Lung (tissue), 12 donors: ENCODE measurements around the gene ZNF518A. TPM values are rescaled to one million over a fixed set of nuclear protein-coding genes. Genes with fewer than 3 reads are reported as not detected.

Experiments
- ATAC-seq: fragments of 200-7000 bp; cut with Tn5 transposase; one replicate; pipeline ENCODE4 v1.9.1; 2020; ENCODE audit warnings: moderate number of reproducible peaks; ENCODE audit not compliant: insufficient read depth, low FRiP score
- DNase-seq, 3 donors: peaks; one replicate each; pipeline ENCODE4 v3.0.0-alpha.2; 2013 to 2017
- H3K27ac ChIP-seq, 2 donors: one replicate each; pipeline ENCODE4 v1.5.1; 2013; ENCODE audit warnings: mild to moderate bottlenecking in 2 of 2, moderate library complexity in 2 of 2, control low read depth in 1 of 2, inconsistent platforms in 1 of 2, low read depth in 1 of 2, low read length in 1 of 2
- H3K27me3 ChIP-seq, 3 donors: one replicate each; pipeline ENCODE4 v1.5.1; 2013; ENCODE audit warnings: low read length in 2 of 3; ENCODE audit not compliant: control insufficient read depth in 3 of 3, insufficient read depth in 3 of 3
- H3K36me3 ChIP-seq, 4 donors: one replicate each; pipeline ENCODE4 v1.5.1; 2013; ENCODE audit warnings: low read length in 4 of 4, mild to moderate bottlenecking in 1 of 4, moderate library complexity in 1 of 4; ENCODE audit not compliant: control insufficient read depth in 4 of 4, insufficient read depth in 4 of 4
- H3K4me1 ChIP-seq, 5 donors: one replicate each; pipeline ENCODE4 v1.5.1; 2013; ENCODE audit warnings: low read length in 5 of 5, mild to moderate bottlenecking in 2 of 5, moderate library complexity in 1 of 5; ENCODE audit not compliant: control insufficient read depth in 5 of 5, insufficient read depth in 5 of 5
- H3K4me3 ChIP-seq: one replicate; pipeline ENCODE4 v1.5.1; 2013; ENCODE audit warnings: mild to moderate bottlenecking, control low read depth, moderate library complexity
- H3K9ac ChIP-seq, 2 donors: one replicate each; pipeline ENCODE4 v1.5.1; 2013; ENCODE audit warnings: low read length in 2 of 2, control low read depth in 1 of 2; ENCODE audit not compliant: insufficient read depth in 1 of 2
- H3K9me3 ChIP-seq, 4 donors: one replicate each; pipeline ENCODE4 v1.5.1; 2013; ENCODE audit warnings: low read length in 3 of 4, mild to moderate bottlenecking in 1 of 4, moderate library complexity in 1 of 4; ENCODE audit not compliant: control insufficient read depth in 4 of 4, insufficient read depth in 3 of 4
- CTCF ChIP-seq: IDR thresholded peaks from 2 replicates; pipeline ENCODE4 v1.5.1; 2012; ENCODE audit warnings: mild to moderate bottlenecking; ENCODE audit errors: control extremely low read depth, extremely low read depth
- whole genome bisulfite sequencing, 2 donors: extraction: QIAGEN DNeasy Blood & Tissue Kit; methylation state at CpG; one replicate each; pipeline ENCODE4 v1.1.7; 2013; 5-methylcytosine and 5-hydroxymethylcytosine counted together
- polyA plus RNA-seq, 2 donors: library from polyadenylated mRNA; stranded (reverse); fragments of 200-250 nt; gene quantifications; one replicate each; pipeline ENCODE4 v1.2.1, GENCODE V29; 2013
- total RNA-seq, 2 donors: library from RNA; depleted of rRNA in 1 of 2; stranded (reverse); fragments of >200 nt in 1 of 2; gene quantifications; one replicate each; pipeline ENCODE4 v1.2.1, GENCODE V29; 2014 to 2021
- donor health status: control.
- donor health status: control.
- donor health status: Bipolar disorder and iron deficiency.
- donor health status: healthy.
- donor health status: DM: yes; HTN: yes; CAD: no.

ZNF518A gene
- total and polyA plus RNA-seq, 4 donors: 4.4 to 68.2 (median 13.4) TPM

DNA sequence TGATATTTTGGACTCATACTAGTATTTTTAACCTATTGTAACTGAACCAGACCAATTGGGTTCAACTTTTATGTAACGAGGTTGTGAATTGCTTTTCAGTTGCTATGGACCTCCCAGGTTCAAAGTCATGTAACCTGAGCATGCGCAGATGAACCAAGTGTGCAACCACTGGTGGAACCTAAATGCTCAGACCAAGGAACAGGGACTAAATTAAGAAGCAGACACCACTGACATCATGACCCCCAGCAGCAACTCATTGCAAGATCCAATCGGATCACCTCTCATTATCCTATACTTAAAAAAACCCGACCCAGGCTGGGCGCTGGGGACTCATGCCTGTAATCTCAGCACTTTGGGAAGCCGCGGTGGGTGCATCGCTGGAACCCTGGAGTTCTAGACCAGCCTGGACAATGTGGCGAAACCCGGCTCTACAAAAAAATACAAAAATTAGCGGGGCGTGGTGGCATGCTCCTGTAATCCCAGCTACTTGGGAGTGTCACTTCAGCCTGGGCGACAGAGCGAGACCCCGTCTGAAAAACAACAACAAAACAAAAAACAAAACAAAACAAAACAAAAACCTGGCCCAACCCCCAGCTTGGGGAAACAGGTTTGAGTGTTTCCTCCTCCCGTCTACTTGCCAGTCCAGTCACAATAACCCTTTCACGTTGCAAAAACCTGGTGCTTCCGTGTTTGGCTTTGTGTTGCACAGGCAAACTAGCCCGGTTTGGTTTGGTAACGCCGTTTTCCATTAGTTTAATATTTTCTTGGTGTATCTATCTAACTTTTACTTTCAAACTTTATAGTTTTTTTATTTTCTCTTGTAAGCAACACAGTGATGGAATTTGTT lies 11.3 kb upstream of the ZNF518A start:
- 87 to 90% methylated on average over 21 of the region's 21 CpGs for WGBS, 2 donors

DNA sequence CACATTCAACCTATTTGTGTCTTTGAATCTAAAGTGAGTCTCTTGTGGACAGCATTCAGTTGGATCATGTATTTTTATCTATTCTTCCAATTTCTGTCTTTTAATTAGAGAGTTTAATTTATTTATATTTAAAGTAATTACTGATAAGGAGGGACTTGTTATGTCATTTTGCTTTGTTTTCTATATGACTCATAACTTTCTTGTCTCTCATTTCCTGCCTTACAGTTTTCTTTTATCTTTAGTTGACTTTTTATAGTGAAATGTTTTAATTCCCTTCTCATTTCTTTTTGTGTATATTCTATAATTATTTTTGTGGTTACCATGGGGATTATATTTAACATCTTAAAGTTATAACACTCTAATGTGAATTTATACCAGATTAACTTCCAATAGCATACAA lies 7.3 kb upstream of the ZNF518A start:
- DNase-seq: no peak
- no peak for TF ChIP-seq CTCF
- H3K36me3 ChIP-seq: no peaks in the 10 kb centered on the region
- H3K9ac ChIP-seq: no peak overlapping the region
- H3K27ac ChIP-seq: no peak overlapping the region
- H3K4me1 ChIP-seq: peaks cover 0 to 6% (median 0%) of the 10 kb centered on the region in 5 donors
- no peak overlapping the region for H3K4me3 ChIP-seq
- peaks cover 0 to 34% (median 25%) of the 10 kb centered on the region in 3 donors for H3K27me3 ChIP-seq
- no peak for ATAC-seq
- H3K9me3 ChIP-seq: peaks cover 0 to 2% (median 0%) of the 10 kb centered on the region in 4 donors

More for the DNA sequence above, 11.3 kb upstream of the ZNF518A start:
- no peak for TF ChIP-seq CTCF
- no peaks in the 10 kb centered on the region for H3K4me1 ChIP-seq
- DNase-seq (no peak), ATAC-seq (no peak)
- H3K27me3 ChIP-seq: peaks cover 0 to 31% (median 24%) of the 10 kb centered on the region in 3 donors
- H3K4me3 ChIP-seq: no peak overlapping the region
- no peaks in the 10 kb centered on the region for H3K9me3 ChIP-seq
- H3K27ac ChIP-seq: no peak overlapping the region
- no peak overlapping the region for H3K9ac ChIP-seq
- no peaks in the 10 kb centered on the region for H3K36me3 ChIP-seq

DNA sequence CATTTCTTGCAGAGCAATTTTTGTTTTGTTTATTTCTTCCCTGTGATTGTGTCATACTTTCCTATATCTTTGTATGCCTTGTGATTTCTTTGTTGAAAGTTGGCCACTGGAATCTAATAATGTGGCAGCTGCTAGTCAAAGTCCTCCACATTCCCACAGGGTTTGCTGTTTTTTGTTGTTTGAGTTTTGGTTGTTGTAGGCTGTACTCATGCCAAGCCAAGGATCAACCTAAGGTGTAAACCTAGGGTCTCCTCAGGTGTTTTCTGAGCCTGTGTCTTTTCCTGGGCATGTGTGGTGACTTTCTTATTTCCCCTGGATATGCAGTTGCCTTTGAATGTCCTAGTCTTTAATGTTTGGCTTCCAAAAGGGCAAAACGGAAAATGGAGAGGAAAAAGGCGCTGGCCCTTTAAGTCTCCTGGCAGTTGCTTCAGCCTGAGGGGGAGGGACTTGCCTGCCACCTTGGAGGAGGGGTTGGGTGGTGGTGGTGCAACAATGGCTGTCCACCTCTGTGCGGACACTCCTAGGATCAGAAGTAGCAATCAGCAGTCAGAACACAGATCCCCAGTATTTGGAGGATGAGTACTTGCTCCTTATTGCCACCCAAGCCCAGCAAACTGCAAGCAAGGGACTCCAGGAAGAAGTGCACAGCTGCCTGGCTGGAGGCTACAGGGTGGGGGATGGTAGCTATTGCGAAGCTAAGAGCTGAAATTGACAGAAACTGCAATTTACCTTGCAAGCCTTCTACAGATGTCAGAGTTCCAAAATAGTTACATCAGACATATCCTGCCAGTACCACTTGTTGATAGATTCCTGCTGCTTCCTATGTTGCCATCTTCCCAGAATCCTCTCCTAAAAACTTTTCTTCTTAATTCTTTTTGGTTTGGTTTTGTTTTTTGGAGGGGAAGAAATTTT lies 5.6 kb upstream of the ZNF518A start:
- TF ChIP-seq CTCF: no peak
- Histone ChIP-seq H3K9ac (no peak overlapping the region), H3K9me3 (peaks cover 0 to 2% (median 2%) of the 10 kb centered on the region in 4 donors), H3K4me1 (peaks cover 0 to 6% (median 0%) of the 10 kb centered on the region in 5 donors), H3K36me3 (no peaks in the 10 kb centered on the region), H3K27me3 (peaks cover 0 to 28% (median 26%) of the 10 kb centered on the region in 3 donors), H3K4me3 (no peak overlapping the region), H3K27ac (peak overlapping the region in 1 of 2 donors; percentile 45)
- ATAC-seq: peak; percentile 53
- 16 to 28% methylated on average over 4 of the region's 4 CpGs for WGBS, 2 donors
- peak; percentile 51 to 66 (median 53) for DNase-seq
